Kidney (tissue), 14 donors: ENCODE results near the gene ADGRA3. TPM values are rescaled to one million over a fixed set of nuclear protein-coding genes. Genes with fewer than 3 reads are reported as not detected.

ENCODE experiments used
- DNase-seq, 5 donors: peaks; one replicate each; pipeline ENCODE4 v3.0.0-alpha.2; 2013 to 2020
- FAIRE-seq: peaks from 2 replicates; lab custom pipeline; 2012; peaks lifted over from hg19 to GRCh38; lab: Jason Lieb, UNC
- H3K27ac ChIP-seq, 2 donors: one replicate each; pipeline ENCODE4 v1.7.0; 2013; ENCODE audit warnings: low read depth in 2 of 2, low read length in 2 of 2, inconsistent platforms in 1 of 2
- H3K27me3 ChIP-seq: one replicate; pipeline ENCODE4 v1.7.1; 2013; ENCODE audit warnings: low read length, inconsistent platforms; ENCODE audit not compliant: control insufficient read depth, insufficient read depth
- H3K36me3 ChIP-seq, 3 donors: one replicate each; pipeline versions ENCODE4 v1.7.0 to v1.7.1; 2013; ENCODE audit warnings: low read length in 3 of 3, control low read depth in 1 of 3, inconsistent platforms in 1 of 3; ENCODE audit not compliant: insufficient read depth in 3 of 3, control insufficient read depth in 2 of 3
- H3K4me1 ChIP-seq, 3 donors: one replicate each; pipeline versions ENCODE4 v1.7.0 to v1.7.1; 2013; ENCODE audit warnings: low read length in 3 of 3, inconsistent platforms in 1 of 3, low read depth in 1 of 3; ENCODE audit not compliant: control insufficient read depth in 2 of 3, insufficient read depth in 2 of 3
- H3K4me3 ChIP-seq, 3 donors: one replicate each; pipeline versions ENCODE4 v1.7.0 to v1.8.1; 2013; ENCODE audit warnings: low read length in 3 of 3, control low read depth in 1 of 3, inconsistent platforms in 1 of 3
- H3K9ac ChIP-seq, 3 donors: one replicate each; pipeline versions ENCODE4 v1.7.0 to v1.7.1; 2013; ENCODE audit warnings: low read length in 3 of 3, control low read depth in 1 of 3, inconsistent platforms in 1 of 3
- H3K9me3 ChIP-seq, 3 donors: one replicate each; pipeline versions ENCODE4 v1.7.0 to v1.7.1; 2013; ENCODE audit warnings: low read length in 3 of 3, control low read depth in 1 of 3, inconsistent platforms in 1 of 3; ENCODE audit not compliant: control insufficient read depth in 2 of 3, insufficient read depth in 1 of 3
- CTCF ChIP-seq: IDR thresholded peaks from 3 replicates; pipeline ENCODE4 v1.5.1; 2012; ENCODE audit warnings: mild to moderate bottlenecking, moderate library complexity, borderline replicate concordance; ENCODE audit not compliant: insufficient read depth; ENCODE audit errors: extremely low read depth
- intact Hi-C: fragments of 100-400 bp; cut with DNase I; formaldehyde crosslinking; loops from one replicate; pipeline ENCODE4 v1.11.1; 2022
- polyA plus RNA-seq: library from polyadenylated mRNA; stranded (reverse); fragments of 350-450 nt; fragmentation: Illumina TruSeq; extraction: RNeasy Lipid Tissue Mini Kit (QIAGEN cat#74804); gene quantifications from one replicate; pipeline ENCODE4 v1.2.3, GENCODE V29; 2014; ENCODE audit warnings: low read depth, low replicate concordance; ENCODE audit not compliant: insufficient read depth
- total RNA-seq: library from RNA; stranded (reverse); fragmentation: NEBNext Ultra II Directional; extraction: Animal tissue kit (Norgen Biotek cat#: 25700); gene quantifications from one replicate; pipeline ENCODE4 v1.2.1, GENCODE V29; 2021
- donor health status: control.
- donor health status: control.
- donor health status: control.
- donor health status: control.
- donor health status: control.
- donor health status: DM: yes; HTN: yes; CAD: no.
- donor health status: Normal renal cell carcinoma (clear cell type).

The ADGRA3 gene
- total and polyA plus RNA-seq, 2 donors from 2014 or later, result 8.2 to 28.7 TPM

- intact Hi-C loops, result no loop called here
- H3K36me3 ChIP-seq, result no peaks in the 10 kb centered on the region
- no peak overlapping the region for H3K4me3 ChIP-seq
- TF ChIP-seq CTCF, result no peak
- H3K4me1 ChIP-seq, result no peaks in the 10 kb centered on the region
- H3K27ac ChIP-seq, result no peak overlapping the region
- no peaks in the 10 kb centered on the region for H3K27me3 ChIP-seq
- FAIRE-seq (no peak), DNase-seq (no peak)
- H3K9ac ChIP-seq, result no peak overlapping the region
- H3K9me3 ChIP-seq, result no peaks in the 10 kb centered on the region
These were observed 41.1 kb downstream of the ADGRA3 start for GRCh38 chr4:22474636-22475310.

- H3K9me3 ChIP-seq, result no peaks in the 10 kb centered on the region
- FAIRE-seq, result no peak
- H3K27me3 ChIP-seq, result no peaks in the 10 kb centered on the region
- H3K36me3 ChIP-seq, result no peaks in the 10 kb centered on the region
- H3K27ac ChIP-seq, result no peak overlapping the region
- no peak overlapping the region for H3K4me3 ChIP-seq
- no peak for TF ChIP-seq CTCF
- no peak overlapping the region for H3K9ac ChIP-seq
- H3K4me1 ChIP-seq, result no peaks in the 10 kb centered on the region
- intact Hi-C loops, result no loop called here
- no peak for DNase-seq
These were observed 42.6 kb downstream of the ADGRA3 start for GRCh38 chr4:22473268-22473667.

DNA sequence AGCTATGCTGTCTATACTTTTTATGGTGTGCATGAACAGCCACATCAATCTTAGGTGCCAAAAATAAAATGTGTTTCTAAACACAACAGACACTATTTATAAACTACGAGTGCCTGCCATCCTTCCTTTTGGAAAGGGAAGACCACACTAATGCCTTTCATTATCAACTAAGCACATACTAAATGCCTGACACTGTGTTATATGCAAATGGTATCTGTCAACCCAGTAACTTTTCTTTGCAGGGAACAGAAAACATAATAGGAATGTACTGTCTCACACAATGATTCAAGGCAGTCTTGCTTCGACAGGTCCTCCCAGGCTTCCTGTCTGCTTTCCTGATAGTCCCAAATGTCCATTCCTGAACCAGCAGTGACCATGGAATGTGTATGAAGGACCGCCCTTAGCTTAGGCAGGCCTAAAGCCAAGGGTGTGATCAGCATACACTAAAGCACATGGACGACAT is 43.8 kb downstream of the ADGRA3 start:
- intact Hi-C loops, result no loop called here

More for the DNA sequence above, 43.8 kb downstream of the ADGRA3 start:
- no peaks in the 10 kb centered on the region for H3K36me3 ChIP-seq
- no peaks in the 10 kb centered on the region for H3K4me1 ChIP-seq
- no peaks in the 10 kb centered on the region for H3K9me3 ChIP-seq
- no peak overlapping the region for H3K9ac ChIP-seq
- FAIRE-seq, result no peak
- no peaks in the 10 kb centered on the region for H3K27me3 ChIP-seq
- H3K27ac ChIP-seq, result no peak overlapping the region
- no peak overlapping the region for H3K4me3 ChIP-seq
- DNase-seq, result no peak
- no peak for TF ChIP-seq CTCF
